K562 treated with DMSO at 1 percent for 48 hours (cell line): ENCODE results near the gene AGFG2. TPM values are rescaled to one million over a fixed set of nuclear protein-coding genes. Genes with fewer than 3 reads are reported as not detected.

Experiments
- total RNA-seq: library from RNA; unstranded; fragments of 300-600 nt; gene quantifications from 2 replicates; pipeline ENCODE4 v1.2.3, GENCODE V29; 2022; ENCODE audit warnings: low replicate concordance; ENCODE audit errors: extremely low read depth

The AGFG2 gene, protein sequence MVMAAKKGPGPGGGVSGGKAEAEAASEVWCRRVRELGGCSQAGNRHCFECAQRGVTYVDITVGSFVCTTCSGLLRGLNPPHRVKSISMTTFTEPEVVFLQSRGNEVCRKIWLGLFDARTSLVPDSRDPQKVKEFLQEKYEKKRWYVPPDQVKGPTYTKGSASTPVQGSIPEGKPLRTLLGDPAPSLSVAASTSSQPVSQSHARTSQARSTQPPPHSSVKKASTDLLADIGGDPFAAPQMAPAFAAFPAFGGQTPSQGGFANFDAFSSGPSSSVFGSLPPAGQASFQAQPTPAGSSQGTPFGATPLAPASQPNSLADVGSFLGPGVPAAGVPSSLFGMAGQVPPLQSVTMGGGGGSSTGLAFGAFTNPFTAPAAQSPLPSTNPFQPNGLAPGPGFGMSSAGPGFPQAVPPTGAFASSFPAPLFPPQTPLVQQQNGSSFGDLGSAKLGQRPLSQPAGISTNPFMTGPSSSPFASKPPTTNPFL
- not detected in 2 replicates for total RNA-seq

DNA sequence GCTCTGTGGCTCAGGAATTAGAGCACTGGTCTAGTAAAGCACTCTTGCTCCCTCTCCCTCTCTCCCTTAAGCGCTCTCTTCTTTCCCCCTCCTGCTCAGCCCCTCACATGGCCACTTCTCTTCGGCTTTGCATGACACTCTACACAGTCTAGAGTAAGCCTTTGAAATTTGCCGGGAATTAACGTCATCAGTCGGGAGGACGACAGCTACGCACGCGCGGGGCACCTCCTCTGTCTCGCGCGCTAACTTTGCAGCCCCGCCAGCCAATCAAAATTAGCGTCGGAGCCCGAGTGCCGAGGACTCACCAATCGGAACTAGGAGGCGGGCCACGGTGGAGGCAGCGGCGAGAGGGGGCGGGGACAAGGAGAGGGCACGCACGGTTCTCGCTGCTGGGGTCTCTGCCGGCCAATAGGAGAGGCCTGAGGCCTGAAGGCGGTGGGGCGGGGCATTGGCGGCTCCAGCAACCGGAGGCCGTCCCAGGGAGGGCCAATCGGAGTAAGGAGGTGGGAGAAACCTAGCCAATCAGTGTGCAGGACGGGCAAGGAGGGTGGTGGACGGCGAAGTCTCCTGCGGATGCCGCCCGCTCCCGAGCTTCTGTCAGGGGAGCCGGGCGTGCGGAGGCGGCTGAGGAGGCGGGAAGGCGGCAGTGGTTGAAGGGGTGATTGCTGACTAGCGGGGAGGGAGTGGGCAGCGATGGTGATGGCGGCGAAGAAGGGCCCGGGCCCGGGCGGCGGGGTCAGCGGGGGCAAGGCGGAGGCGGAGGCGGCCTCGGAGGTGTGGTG, at the start of gene AGFG2:
Gene AGFG2 (plus strand): TSS at position 550 of the 782 bp plus-strand sequence. CDS start 144 bp downstream, at position 694.

DNA sequence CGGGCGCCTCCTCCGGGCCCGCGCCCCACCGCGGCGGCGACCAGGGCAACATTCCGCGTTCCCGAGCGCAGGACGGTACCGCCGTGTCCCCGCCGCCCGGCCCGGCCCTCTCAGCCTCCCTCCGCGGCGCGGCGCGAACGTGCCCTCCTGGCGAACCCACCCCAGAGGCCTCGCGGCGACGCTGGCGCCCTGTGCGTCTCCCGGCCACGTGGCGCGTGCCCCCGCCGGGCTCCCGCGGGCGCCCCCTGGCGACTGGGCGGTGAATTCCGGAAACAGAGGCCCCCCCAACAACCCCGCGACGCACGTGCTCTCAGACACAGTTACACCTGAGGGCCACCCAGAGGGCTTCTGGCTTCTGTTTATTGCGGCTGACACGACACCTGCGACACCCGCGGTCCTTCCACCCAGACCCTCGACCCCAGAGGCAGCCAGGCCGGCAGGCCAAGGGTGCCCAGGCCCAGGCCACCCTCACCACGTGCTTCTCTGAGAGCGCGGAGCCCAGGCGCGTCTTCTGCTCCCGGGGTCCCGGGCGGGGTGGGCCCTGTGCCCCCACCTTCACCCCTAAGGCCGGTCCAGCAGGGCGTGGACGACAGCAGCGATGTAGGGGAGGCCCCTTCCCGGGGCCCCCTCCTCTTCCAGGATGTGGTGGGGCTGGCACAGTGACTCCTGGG, 34.8 kb downstream of the AGFG2 start, which contains the start of gene SAP25:
Gene SAP25 (minus strand): TSS at position 210 of the 671 bp plus-strand sequence. CDS start 158 bp downstream, at position 52.

DNA sequence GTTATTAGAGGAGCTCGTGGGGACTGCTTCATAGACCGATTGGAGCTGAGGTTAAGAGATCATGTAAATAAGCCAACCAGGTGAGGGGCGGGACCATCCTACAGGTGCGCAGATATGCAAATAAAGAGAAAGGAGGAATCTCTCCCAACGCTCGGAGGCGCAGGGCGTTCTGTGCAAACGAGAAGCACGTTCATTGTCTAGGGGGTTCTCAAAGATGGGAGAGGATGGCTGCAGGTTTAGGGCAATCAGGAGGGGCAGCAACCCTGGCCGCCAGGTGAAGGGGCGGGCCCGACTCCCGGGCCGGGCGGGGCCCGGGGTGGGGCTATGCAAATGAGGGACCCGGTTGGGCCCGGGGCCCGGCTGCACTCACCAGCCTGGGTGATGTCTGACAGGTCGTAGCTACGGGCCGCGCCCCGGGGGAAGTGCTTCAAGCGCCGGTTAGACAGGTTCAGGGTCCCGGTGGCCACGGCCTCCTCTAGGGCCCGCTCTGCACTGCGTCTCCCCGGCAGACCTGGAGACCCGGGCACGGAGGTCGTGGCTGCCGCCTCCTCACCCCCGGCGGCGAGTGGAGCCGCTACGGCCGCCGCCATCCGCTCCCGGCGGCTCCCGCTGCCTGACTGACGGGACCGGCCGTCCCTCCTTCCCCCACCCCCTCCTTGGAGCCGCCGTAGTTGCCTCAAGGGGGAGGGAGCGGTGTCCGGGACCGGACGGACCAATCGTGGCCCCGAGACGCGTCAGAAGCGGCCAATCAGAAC, 46.7 kb downstream of the AGFG2 start, which contains the start of gene LRCH4:
Gene LRCH4 (minus strand): TSS at position 619 of the 755 bp plus-strand sequence. CDS start 29 bp downstream, at position 590.

DNA sequence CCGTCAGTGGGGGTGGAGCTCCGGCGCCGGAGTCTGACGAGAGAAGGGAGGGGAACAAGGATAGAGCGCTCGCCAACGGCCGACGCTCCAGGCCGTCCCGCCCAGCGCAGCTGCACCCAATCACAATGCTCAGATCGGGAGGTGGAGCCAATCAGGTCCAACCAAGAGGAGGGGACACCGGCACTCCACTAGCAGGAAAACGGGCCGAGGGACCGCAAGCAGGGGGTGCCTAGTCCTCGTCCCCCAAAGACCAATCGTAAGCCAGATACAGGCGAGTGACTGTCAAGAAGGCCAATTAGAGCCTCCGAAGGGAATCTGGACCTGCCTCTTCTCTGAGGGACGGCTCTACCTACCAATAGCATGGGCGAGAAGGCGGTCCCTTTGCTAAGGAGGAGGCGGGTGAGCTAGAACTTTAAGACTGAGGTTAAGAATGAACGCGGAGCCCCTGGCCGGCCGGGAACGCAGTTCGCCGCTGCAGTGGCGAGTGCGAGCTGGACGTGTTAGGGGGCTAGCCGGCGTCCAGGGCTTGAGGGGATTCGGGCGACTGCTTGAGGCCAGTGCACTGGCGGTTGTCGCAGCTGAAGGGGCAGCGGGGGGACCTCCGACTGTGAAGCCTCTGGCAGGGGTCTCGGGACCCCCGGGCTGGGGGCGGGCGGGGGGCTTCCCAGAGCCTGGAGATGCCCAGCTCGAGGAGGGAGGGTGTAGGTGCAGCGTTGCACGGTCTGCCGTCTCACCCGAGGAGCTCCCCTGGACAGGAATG, 47.4 kb downstream of the AGFG2 start, which contains the start of gene FBXO24:
Gene FBXO24 (plus strand): TSS at position 63 of the 760 bp plus-strand sequence. CDS start 298 bp downstream, at position 361.

DNA sequence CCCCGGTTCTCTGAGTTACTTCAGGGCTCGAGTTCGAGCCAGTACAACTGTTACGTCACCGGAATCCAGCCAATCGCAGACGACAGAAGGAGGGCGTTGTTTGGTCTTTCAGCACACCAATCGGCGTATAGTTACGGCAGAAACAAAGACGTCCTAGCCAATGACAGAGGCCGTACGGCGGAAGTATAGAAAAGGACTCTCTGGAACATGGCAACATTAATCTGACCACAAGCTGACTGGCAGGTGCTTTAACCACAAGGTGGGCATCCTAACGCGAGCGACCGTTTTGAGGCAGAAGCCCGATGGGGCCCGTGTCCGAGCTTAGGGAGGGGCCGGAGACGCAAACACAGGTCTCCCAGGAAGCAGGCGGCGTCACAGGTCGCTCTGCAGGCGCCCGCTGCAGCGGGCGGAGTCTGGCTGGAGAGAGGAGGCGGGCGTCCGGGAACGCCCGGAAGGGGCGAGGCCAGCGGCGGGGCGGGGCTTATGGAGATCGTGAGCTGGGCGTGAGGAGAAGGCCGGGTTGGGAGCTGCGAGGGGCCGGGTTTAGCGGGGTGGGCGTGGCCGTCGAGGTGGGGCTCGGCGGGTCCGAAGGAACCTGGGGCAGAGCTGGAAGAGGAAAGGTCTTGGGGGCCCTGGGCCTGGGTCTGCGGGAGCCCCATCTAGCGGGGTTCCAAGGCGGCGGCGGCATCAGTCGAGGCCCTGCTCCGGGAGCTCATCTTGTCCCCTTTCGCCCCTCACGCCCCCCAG, 73.2 kb downstream of the AGFG2 start, which contains the start of gene MOSPD3:
Gene MOSPD3 (plus strand): TSS at position 558 of the 747 bp plus-strand sequence. CDS start 252 bp downstream, outside the sequence.

Other genes starting within 250 kb of the AGFG2 start
- not detected in 2 replicates for gene SPDYE3, start 231.5 kb upstream of the AGFG2 start, total RNA-seq
- not detected in 2 replicates for gene PILRB, start 181.1 kb upstream of the AGFG2 start, total RNA-seq
- not detected in 2 replicates for gene PILRA, start 165.7 kb upstream of the AGFG2 start, total RNA-seq
- gene ZCWPW1, start 110.5 kb upstream of the AGFG2 start, total RNA-seq, result not detected in 2 replicates
- gene MEPCE, start 109.4 kb upstream of the AGFG2 start, total RNA-seq, result not detected in 2 replicates
- not detected in 2 replicates for gene PPP1R35, start 102.7 kb upstream of the AGFG2 start, total RNA-seq
- not detected in 2 replicates for gene SPACDR, start 74.9 kb upstream of the AGFG2 start, total RNA-seq
- gene TSC22D4, start 60.0 kb upstream of the AGFG2 start, total RNA-seq, result 576 TPM in 1 of 2 replicates, not detected in the other
- not detected in 2 replicates for gene NYAP1, start 55.3 kb upstream of the AGFG2 start, total RNA-seq
- gene SAP25, start 34.7 kb downstream of the AGFG2 start, total RNA-seq, result not detected in 2 replicates
- not detected in 2 replicates for gene LRCH4, start 46.9 kb downstream of the AGFG2 start, total RNA-seq
- not detected in 2 replicates for gene FBXO24, start 47.1 kb downstream of the AGFG2 start, total RNA-seq
- not detected in 2 replicates for gene PCOLCE, start 63.2 kb downstream of the AGFG2 start, total RNA-seq
- gene MOSPD3, start 73.3 kb downstream of the AGFG2 start, total RNA-seq, result not detected in 2 replicates
- gene TFR2, start 102.3 kb downstream of the AGFG2 start, total RNA-seq, result not detected in 2 replicates
- gene ACTL6B, start 117.2 kb downstream of the AGFG2 start, total RNA-seq, result not detected in 2 replicates
- 1,248 TPM in 1 of 2 replicates, not detected in the other for gene GNB2, start 134.5 kb downstream of the AGFG2 start, total RNA-seq
- not detected in 2 replicates for gene GIGYF1, start 155.0 kb downstream of the AGFG2 start, total RNA-seq
- not detected in 2 replicates for gene POP7, start 166.9 kb downstream of the AGFG2 start, total RNA-seq
- gene EPO, start 181.3 kb downstream of the AGFG2 start, total RNA-seq, result not detected in 2 replicates
- gene ZAN, start 194.4 kb downstream of the AGFG2 start, total RNA-seq, result not detected in 2 replicates